ENCODE results near the gene SLC45A2.
"Not testable (repeated sequence)": the region's sequence is repeated elsewhere in the genome, so short reads cannot be mapped to it uniquely, and the experiment has no call there.

The SLC45A2 gene, protein sequence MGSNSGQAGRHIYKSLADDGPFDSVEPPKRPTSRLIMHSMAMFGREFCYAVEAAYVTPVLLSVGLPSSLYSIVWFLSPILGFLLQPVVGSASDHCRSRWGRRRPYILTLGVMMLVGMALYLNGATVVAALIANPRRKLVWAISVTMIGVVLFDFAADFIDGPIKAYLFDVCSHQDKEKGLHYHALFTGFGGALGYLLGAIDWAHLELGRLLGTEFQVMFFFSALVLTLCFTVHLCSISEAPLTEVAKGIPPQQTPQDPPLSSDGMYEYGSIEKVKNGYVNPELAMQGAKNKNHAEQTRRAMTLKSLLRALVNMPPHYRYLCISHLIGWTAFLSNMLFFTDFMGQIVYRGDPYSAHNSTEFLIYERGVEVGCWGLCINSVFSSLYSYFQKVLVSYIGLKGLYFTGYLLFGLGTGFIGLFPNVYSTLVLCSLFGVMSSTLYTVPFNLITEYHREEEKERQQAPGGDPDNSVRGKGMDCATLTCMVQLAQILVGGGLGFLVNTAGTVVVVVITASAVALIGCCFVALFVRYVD

DNA sequence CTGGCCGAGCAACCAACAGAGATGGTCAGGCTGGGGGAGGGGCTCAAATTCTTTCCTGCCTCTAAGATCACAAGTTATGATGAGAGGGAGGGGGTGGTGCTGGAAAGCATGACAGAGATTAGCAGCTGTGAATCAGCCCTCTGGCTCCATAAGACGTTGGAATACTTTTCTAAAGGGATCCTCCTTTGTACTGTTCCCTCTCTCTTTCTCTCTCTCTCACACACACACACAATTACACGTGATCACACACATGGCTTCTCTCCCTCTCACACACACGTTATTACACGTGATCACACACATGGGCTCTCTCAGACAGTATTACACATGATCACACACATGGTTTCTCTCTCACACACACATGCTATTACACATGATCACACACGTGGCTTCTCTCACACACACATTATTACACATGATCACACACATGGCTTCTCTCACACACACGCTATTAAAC is at the start of gene SLC45A2:
Gene SLC45A2, minus strand, starts transcription at position 23 of the 454 bp plus-strand sequence. CDS start 110 bp downstream, outside the sequence.
- no peak for DNase-seq
- Histone ChIP-seq H3K9me3 (ENCODE audit: severe bottlenecking) (no peaks in the 10 kb centered on the region), H3K27ac (no peak within 1 kb of the TSS)

DNA sequence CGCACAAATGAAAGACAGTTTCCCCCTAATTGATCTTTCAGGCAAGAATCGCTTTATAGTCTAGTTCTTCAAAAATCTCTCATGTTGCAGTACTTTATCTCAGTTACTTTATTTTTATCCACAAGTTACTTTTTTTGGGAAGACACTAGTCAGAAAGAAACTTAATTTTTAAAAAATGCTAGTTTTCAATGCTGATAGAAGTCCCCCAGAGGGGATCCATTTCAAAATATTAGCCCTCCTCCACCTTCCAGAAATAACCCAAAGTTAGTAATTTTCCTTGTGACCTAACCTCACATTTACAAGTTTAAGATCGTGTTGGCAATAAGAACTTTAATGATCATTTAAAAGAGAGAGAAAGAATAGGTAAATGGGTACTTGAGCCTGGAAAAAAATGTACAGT is 47.5 kb upstream of the SLC45A2 start:
- no peak overlapping the region for H3K27ac ChIP-seq
- DNase-seq = no peak
- H3K27me3 ChIP-seq (ENCODE audit: insufficient read depth, low read depth, severe bottlenecking) = no peaks in the 10 kb centered on the region
- TF ChIP-seq, protein P1, sequence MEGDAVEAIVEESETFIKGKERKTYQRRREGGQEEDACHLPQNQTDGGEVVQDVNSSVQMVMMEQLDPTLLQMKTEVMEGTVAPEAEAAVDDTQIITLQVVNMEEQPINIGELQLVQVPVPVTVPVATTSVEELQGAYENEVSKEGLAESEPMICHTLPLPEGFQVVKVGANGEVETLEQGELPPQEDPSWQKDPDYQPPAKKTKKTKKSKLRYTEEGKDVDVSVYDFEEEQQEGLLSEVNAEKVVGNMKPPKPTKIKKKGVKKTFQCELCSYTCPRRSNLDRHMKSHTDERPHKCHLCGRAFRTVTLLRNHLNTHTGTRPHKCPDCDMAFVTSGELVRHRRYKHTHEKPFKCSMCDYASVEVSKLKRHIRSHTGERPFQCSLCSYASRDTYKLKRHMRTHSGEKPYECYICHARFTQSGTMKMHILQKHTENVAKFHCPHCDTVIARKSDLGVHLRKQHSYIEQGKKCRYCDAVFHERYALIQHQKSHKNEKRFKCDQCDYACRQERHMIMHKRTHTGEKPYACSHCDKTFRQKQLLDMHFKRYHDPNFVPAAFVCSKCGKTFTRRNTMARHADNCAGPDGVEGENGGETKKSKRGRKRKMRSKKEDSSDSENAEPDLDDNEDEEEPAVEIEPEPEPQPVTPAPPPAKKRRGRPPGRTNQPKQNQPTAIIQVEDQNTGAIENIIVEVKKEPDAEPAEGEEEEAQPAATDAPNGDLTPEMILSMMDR (IDR thresholded peaks at IDR 0.05; ENCODE audit: low read depth, low read length) = no peak
- H3K9me3 ChIP-seq (ENCODE audit: severe bottlenecking) = no peaks in the 10 kb centered on the region
- no peaks in the 10 kb centered on the region for H3K36me3 ChIP-seq
- H3K4me3 ChIP-seq (ENCODE audit: low read depth, low read length) = no peak overlapping the region

More for the DNA sequence above, at the start of gene SLC45A2:
- Histone ChIP-seq H3K27me3 (ENCODE audit: insufficient read depth, low read depth, severe bottlenecking) (no peaks in the 10 kb centered on the region), H3K36me3 (no peaks in the 10 kb centered on the region), H3K4me3 (ENCODE audit: low read depth, low read length) (no peak within 1 kb of the TSS)
- TF ChIP-seq, protein P1 (IDR thresholded peaks at IDR 0.05; ENCODE audit: low read depth, low read length) = no peak

DNA sequence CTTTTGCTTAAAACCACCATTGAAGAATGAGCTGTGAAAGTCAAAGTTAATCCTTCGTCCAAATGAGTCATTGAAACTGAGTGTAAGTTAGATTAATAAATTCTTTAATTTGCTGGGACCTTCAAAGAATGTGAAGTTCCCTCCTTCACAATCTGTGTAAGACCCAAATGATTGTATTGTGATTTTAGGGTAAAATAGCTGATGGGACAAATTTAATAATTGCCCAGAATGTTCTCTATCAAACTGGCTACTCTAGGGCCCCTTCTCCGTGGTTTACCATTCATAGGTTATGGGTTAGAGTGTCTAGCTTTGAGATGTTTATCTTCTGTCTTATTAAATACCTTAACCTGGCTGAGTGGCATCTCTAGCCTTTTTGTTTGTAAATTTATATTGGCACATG is 46.6 kb upstream of the SLC45A2 start:
- DNase-seq = no peak
- H3K27me3 ChIP-seq (ENCODE audit: insufficient read depth, low read depth, severe bottlenecking) = no peaks in the 10 kb centered on the region
- no peak overlapping the region for H3K27ac ChIP-seq
- TF ChIP-seq, protein P1 (IDR thresholded peaks at IDR 0.05; ENCODE audit: low read depth, low read length) = no peak
- no peaks in the 10 kb centered on the region for H3K36me3 ChIP-seq
- H3K4me3 ChIP-seq (ENCODE audit: low read depth, low read length) = no peak overlapping the region
- H3K9me3 ChIP-seq (ENCODE audit: severe bottlenecking) = no peaks in the 10 kb centered on the region

GRCh38 chr5:34030585-34030984 is 46.1 kb upstream of the SLC45A2 start:
- H3K27ac ChIP-seq; H3K36me3 ChIP-seq; DNase-seq; H3K27me3 ChIP-seq (ENCODE audit: insufficient read depth, low read depth, severe bottlenecking); H3K4me3 ChIP-seq (ENCODE audit: low read depth, low read length); H3K9me3 ChIP-seq (ENCODE audit: severe bottlenecking): not testable (repeated sequence)

- Histone ChIP-seq H3K27me3 (ENCODE audit: insufficient read depth, low read depth, severe bottlenecking) (no peaks in the 10 kb centered on the region), H3K9me3 (ENCODE audit: severe bottlenecking) (no peaks in the 10 kb centered on the region), H3K27ac (no peak overlapping the region), H3K36me3 (no peaks in the 10 kb centered on the region), H3K4me3 (ENCODE audit: low read depth, low read length) (no peak overlapping the region)
- TF ChIP-seq, protein P1 (IDR thresholded peaks at IDR 0.05; ENCODE audit: low read depth, low read length) = no peak
- DNase-seq = no peak
Observed at GRCh38 chr5:34030048-34030447, 45.6 kb upstream of the SLC45A2 start.

DNA sequence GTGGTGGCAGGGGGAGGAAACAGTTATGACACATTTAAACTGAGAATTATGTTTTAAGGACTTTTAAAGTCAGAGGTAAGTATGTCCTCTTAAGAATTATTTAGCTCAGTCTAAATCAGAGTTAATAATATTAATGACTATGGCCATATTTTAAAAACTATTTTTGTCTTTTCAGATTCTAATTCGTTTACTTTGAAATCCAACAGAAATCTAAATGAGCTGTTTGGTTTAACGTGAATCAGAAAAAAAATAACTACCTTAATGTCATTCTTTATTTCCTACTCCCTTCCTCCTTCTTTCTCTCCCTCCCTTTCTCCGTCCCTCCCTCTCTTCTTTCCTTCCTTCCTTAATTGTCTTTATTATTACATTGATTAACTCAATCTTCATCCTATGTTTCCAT is 43.9 kb upstream of the SLC45A2 start:
- no peaks in the 10 kb centered on the region for H3K36me3 ChIP-seq
- H3K27me3 ChIP-seq (ENCODE audit: insufficient read depth, low read depth, severe bottlenecking) = no peaks in the 10 kb centered on the region
- H3K4me3 ChIP-seq (ENCODE audit: low read depth, low read length) = no peak overlapping the region
- DNase-seq = no peak
- TF ChIP-seq, protein P1 (IDR thresholded peaks at IDR 0.05; ENCODE audit: low read depth, low read length) = no peak
- H3K9me3 ChIP-seq (ENCODE audit: severe bottlenecking) = no peaks in the 10 kb centered on the region
- H3K27ac ChIP-seq = no peak overlapping the region
